NCI-H345 treated with DMSO at 0.1 percent for 48 hours (cell line): Measurements from ENCODE around the gene CDRT15.
"Not testable (repeated sequence)": the region's sequence is repeated elsewhere in the genome, so short reads cannot be mapped to it uniquely, and the experiment has no call there.

Experiments
- DNase-seq: peaks from one replicate; lab custom pipeline; 2025; ENCODE audit not compliant: unreplicated experiment; lab: John Stamatoyannopoulos, UW

Gene CDRT15

DNA sequence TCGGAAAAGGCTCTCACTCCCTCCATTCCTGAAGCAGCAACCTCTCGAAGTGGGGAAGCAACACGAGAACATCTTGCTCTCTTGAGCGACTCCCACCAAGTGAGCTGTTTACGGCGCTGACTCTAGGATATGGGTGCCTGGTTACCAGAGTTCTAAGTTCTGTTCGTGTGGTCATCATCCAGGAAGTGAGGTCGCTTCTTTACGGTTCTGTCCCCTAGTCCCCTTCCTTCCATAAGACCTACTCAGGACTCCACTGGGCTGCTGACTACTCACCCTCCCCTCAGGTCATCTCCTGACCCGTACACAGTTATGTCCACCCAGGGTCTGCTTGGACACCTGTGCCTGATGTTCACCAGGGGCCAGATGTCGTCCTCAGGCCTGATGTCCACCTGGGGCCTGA is at the start of gene CDRT15:
CDRT15 (minus strand) TSS at position 101 of the 400 bp plus-strand sequence; CDS start at position 72, 29 bp downstream.
- DNase-seq, result not testable (repeated sequence)

- no peak for DNase-seq
Measured at GRCh38 chr17:14282726-14283125, 46.1 kb upstream of the CDRT15 start.

DNA sequence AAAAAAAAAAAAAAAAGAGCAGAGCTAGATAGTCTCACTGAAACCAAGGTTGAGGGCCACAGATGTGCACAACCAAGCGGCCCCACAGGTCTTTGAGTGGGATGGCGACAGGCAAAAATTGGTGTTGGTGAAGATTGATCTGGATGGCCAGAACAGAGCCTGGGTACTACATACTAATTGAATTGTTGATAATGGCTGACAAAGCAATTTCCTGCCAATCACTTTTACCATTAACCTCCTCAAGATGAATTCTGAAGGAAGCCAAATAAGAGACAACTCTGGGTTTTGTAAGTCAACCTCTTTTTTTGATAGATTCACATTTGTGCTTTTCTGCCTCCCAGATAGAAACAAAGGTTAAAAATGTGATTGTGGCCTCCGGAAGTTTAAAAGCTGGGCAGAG is 44.9 kb upstream of the CDRT15 start:
- DNase-seq, result no peak

- DNase-seq, result no peak
Measured at GRCh38 chr17:14276535-14277250, 40.0 kb upstream of the CDRT15 start.

GRCh38 chr17:14270508-14270907 is 33.8 kb upstream of the CDRT15 start:
- no peak for DNase-seq

DNA sequence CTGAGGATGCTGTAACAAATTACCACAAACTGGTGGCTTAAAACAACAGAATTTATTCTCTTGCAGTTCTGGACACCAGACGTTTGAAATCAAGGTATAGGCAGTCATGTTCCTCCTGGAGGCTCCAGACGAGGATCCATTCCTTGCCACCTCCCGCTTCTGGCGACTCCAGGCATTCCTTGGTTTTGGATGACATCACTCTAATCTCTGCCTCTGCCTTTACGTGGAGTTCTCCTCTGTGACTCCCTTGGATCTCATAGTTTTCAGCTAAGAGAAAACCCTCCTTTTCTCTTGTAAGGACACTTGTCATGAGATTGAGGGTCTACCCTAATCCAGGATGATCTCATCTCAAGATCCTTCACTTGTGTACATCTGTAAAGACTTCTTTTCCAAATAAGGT is 32.8 kb upstream of the CDRT15 start:
- DNase-seq, result no peak

DNA sequence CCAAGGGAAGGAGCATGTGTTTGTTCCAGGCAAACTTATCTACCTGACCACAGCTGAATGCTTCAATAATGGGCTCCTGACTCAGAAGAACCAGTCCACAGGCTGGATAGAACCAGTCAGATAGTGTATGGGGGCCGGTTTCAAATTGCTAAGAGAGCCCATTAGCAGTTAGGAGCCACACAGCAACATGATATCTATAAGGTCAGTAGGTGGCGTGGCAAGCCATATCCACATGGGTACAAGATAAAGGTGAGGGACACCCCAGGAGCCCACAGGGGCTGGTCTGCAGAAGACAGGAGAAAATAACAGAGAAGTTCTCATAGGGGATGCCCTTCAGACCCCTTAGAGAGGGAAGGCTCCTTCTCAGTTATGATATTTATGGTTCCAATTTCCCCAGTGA is 31.6 kb upstream of the CDRT15 start:
- no peak for DNase-seq

GRCh38 chr17:14261406-14261805 is 24.7 kb upstream of the CDRT15 start:
- no peak for DNase-seq

GRCh38 chr17:14245629-14246028 is 9.0 kb upstream of the CDRT15 start:
- no peak for DNase-seq

- DNase-seq, result no peak
Measured at GRCh38 chr17:14245002-14245401, 8.3 kb upstream of the CDRT15 start.

- not testable (repeated sequence) for DNase-seq
Measured at GRCh38 chr17:14239271-14239670, 2.6 kb upstream of the CDRT15 start.

GRCh38 chr17:14236032-14236431 is 630 bp downstream of the CDRT15 start:
- not testable (repeated sequence) for DNase-seq

- not testable (repeated sequence) for DNase-seq
Measured at GRCh38 chr17:14235047-14235446, 1.6 kb downstream of the CDRT15 start.

GRCh38 chr17:14231187-14231586 is 5.5 kb downstream of the CDRT15 start:
- DNase-seq, result not testable (repeated sequence)

GRCh38 chr17:14228903-14229302 is 7.8 kb downstream of the CDRT15 start:
- DNase-seq, result no peak

DNA sequence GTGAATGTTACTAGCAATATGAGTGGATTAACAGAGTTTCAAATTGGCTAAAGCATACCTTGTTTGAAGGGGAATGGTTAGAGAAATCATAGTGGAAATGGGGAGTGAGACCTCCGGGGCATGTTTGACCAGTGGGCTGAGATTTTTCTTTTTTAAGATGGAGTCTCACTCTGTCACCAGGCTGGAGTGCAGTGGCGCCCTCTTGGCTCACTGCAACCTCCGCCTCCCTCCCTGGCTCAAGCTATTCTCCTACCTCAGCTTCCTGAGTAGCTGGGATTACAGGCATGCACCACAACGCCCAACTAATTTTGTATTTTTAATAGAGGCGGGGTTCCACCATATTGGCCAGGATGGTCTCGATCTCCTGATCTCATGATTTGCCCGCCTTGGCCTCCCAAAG is 9.6 kb downstream of the CDRT15 start:
- no peak for DNase-seq

DNA sequence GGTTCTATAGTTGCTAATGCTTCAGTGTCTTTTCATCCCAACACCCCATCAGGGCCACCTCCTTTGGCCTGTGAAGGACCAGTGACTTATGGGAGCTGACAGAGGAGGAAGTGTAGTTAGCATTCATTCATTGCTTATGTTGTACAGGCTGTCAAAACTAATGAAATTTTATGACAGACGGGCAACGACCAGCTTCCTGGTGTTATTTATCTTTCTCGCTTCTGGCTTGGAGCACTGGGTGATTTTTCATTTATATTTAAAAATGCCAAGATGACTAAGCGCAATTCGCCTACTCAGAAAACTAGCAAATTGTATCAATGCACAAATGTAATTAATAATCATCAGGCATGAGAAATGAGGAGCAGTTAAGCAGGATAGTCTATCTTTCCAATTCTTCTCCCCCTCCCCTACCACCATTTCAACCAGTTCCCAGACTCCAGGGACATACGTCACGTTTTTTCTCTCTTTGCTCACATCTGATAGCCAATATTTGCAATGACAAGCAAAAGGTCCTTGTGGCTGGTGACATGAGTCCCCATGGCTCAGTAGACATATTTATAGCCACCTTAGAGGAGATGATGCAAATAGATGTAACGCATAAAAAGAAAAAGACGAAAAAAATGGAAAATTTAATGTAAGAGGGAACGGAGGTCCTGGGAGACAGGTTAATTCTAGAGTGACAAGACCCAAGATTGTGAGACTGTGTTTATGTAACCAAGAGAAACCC is 11.2 kb downstream of the CDRT15 start:
- DNase-seq, result no peak

DNA sequence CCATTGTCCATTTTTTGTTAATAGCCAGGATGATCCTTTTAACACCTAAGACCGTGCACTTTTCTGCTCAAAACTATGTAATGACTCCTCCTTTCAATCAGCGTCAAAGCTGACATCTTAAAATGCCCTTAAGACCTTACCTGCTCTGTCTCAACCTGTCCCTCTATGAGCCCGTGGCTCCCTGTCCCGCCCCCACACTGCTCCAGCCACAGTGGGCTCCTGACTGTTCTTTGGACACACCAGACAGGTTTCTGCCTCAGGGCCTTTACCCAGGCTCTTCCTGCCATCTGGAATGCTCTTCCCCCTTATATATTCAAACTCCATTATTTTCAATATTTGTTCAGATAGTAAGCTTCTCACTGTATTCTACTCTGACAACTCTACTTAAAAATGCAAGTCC is 14.1 kb downstream of the CDRT15 start:
- no peak for DNase-seq

- DNase-seq, result no peak
Measured at GRCh38 chr17:14214271-14214670, 22.4 kb downstream of the CDRT15 start.

GRCh38 chr17:14212401-14212800 is 24.3 kb downstream of the CDRT15 start:
- DNase-seq, result no peak

GRCh38 chr17:14211801-14212200 is 24.9 kb downstream of the CDRT15 start:
- no peak for DNase-seq

DNA sequence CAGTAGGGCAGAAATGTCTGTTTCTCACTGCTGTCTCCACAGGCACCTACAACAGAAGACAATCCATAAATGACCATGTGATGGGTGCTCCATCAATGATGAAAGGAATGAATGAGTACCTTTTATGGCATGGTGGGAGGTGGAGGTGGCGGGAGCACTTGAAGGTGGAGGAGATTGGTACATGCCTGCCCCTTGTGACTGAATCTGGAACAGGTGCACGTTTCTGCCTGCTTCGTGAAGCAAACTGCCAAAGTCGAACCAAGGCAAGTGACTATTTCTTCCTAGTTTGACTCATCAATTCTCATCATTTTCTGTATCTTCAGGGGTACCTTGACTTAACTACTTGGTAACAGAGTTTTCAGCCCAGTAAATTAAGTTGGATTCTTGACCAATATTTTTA is 25.4 kb downstream of the CDRT15 start:
- DNase-seq, result no peak

DNA sequence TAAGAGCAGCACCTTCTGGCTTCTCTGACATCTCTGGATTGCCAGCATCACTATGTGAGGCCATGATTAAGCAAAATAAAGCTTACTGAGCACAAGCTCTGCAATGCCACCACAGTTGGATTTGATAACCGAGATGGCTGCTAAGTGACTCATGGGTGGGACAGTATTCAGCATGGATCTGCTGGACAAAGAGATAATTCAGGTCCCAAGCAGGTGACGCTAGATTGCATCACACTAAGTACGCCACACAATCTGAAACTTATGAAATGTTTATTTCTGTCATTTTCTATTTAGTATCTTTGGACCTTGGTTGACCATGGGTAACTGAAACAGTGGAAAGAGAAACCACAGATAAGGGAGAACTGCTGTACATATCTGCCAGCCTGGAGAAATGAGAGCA is 27.4 kb downstream of the CDRT15 start:
- no peak for DNase-seq
